Skeletal muscle tissue (tissue), 4 donors: Measurements from ENCODE around the gene DICER1. TPM values are rescaled to one million over a fixed set of nuclear protein-coding genes. Genes with fewer than 3 reads are reported as not detected.

Experiments
- H3K27ac ChIP-seq: one replicate; pipeline ENCODE4 v1.7.0; 2013; ENCODE audit warnings: mild to moderate bottlenecking, low read depth, low read length, inconsistent platforms
- H3K27me3 ChIP-seq, 3 donors: one replicate each; pipeline ENCODE4 v1.7.0; 2013; ENCODE audit warnings: low read length in 3 of 3; ENCODE audit not compliant: control insufficient read depth in 3 of 3, insufficient read depth in 3 of 3
- H3K36me3 ChIP-seq, 3 donors: one replicate each; pipeline ENCODE4 v1.7.0; 2013; ENCODE audit warnings: low read length in 3 of 3; ENCODE audit not compliant: control insufficient read depth in 3 of 3, insufficient read depth in 3 of 3
- H3K4me1 ChIP-seq, 3 donors: one replicate each; pipeline ENCODE4 v1.7.0; 2013; ENCODE audit warnings: low read length in 3 of 3, mild to moderate bottlenecking in 3 of 3; ENCODE audit not compliant: control insufficient read depth in 3 of 3, insufficient read depth in 3 of 3
- H3K4me3 ChIP-seq, 3 donors: one replicate each; pipeline ENCODE4 v1.7.0; 2013; ENCODE audit warnings: low read length in 3 of 3
- H3K9ac ChIP-seq, 3 donors: one replicate each; pipeline ENCODE4 v1.7.0; 2013; ENCODE audit warnings: low read length in 3 of 3, mild to moderate bottlenecking in 3 of 3, moderate library complexity in 2 of 3, low read depth in 1 of 3
- H3K9me3 ChIP-seq, 3 donors: one replicate each; pipeline ENCODE4 v1.7.0; 2013; ENCODE audit warnings: low read length in 3 of 3; ENCODE audit not compliant: control insufficient read depth in 3 of 3
- total RNA-seq: library from RNA; depleted of rRNA; stranded (reverse); fragments of >200 nt; gene quantifications from one replicate; pipeline ENCODE4 v1.2.3, GENCODE V29; 2014
- donor health status: Osteomylitis.

DICER1 gene
- total RNA-seq, 1 donor from 2014 or later: 107 TPM

GRCh38 chr14:95153866-95154265, 3.5 kb downstream of the DICER1 start:
- no peaks in the 10 kb centered on the region for H3K27me3 ChIP-seq
- H3K4me1 ChIP-seq: peaks cover 15 to 43% (median 36%) of the 10 kb centered on the region in 3 donors

GRCh38 chr14:95151561-95151960, 5.8 kb downstream of the DICER1 start:
- H3K4me1 ChIP-seq: peaks cover 9 to 41% (median 30%) of the 10 kb centered on the region in 3 donors
- no peak overlapping the region for H3K9ac ChIP-seq
- H3K27ac ChIP-seq: no peak overlapping the region
- H3K4me3 ChIP-seq: no peak overlapping the region
- no peaks in the 10 kb centered on the region for H3K36me3 ChIP-seq
- no peaks in the 10 kb centered on the region for H3K27me3 ChIP-seq
- H3K9me3 ChIP-seq: no peaks in the 10 kb centered on the region

More at GRCh38 chr14:95153866-95154265, 3.5 kb downstream of the DICER1 start:
- Histone ChIP-seq H3K9me3 (no peaks in the 10 kb centered on the region), H3K27ac (no peak overlapping the region), H3K4me3 (no peak overlapping the region), H3K36me3 (no peaks in the 10 kb centered on the region), H3K9ac (no peak overlapping the region)

GRCh38 chr14:95150910-95151309, 6.4 kb downstream of the DICER1 start:
- H3K9ac ChIP-seq: no peak overlapping the region
- no peaks in the 10 kb centered on the region for H3K36me3 ChIP-seq
- no peak overlapping the region for H3K27ac ChIP-seq
- H3K4me1 ChIP-seq: peaks cover 9 to 41% (median 25%) of the 10 kb centered on the region in 3 donors
- H3K4me3 ChIP-seq: peak overlapping the region in 1 of 3 donors; percentile 11
- no peaks in the 10 kb centered on the region for H3K9me3 ChIP-seq
- no peaks in the 10 kb centered on the region for H3K27me3 ChIP-seq

DNA sequence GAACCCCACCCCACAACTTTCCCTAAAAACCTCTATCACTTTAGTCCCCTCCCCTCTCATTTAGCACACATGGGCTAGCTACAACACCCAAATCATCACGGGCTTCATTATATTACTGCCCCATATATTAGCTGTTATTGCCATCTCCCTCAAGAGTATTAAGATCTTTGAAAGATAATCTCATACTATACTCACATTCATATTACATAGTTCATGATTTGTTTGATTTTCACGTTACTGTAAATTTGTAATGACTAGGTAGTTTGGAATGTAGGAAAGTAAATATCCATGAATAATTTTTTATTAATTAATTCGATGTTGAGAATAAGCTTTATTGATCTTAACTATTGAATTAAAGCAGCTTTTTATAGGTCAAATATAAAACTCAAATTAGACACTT, 7.9 kb downstream of the DICER1 start:
- Histone ChIP-seq H3K4me3 (no peak overlapping the region), H3K27me3 (no peaks in the 10 kb centered on the region), H3K9ac (no peak overlapping the region), H3K36me3 (no peaks in the 10 kb centered on the region), H3K4me1 (peaks cover 0 to 29% (median 18%) of the 10 kb centered on the region in 3 donors), H3K9me3 (peaks cover 0 to 3% (median 0%) of the 10 kb centered on the region in 3 donors), H3K27ac (no peak overlapping the region)

- no peak overlapping the region for H3K27ac ChIP-seq
These were observed 9.7 kb downstream of the DICER1 start for GRCh38 chr14:95147597-95147996.

GRCh38 chr14:95146079-95146771, 11.1 kb downstream of the DICER1 start:
- no peak overlapping the region for H3K27ac ChIP-seq

More at GRCh38 chr14:95147597-95147996, 9.7 kb downstream of the DICER1 start:
- Histone ChIP-seq H3K9me3 (peaks cover 0 to 3% (median 0%) of the 10 kb centered on the region in 3 donors), H3K27me3 (no peaks in the 10 kb centered on the region), H3K36me3 (no peaks in the 10 kb centered on the region), H3K9ac (no peak overlapping the region), H3K4me1 (peaks cover 0 to 27% (median 19%) of the 10 kb centered on the region in 3 donors), H3K4me3 (no peak overlapping the region)

DNA sequence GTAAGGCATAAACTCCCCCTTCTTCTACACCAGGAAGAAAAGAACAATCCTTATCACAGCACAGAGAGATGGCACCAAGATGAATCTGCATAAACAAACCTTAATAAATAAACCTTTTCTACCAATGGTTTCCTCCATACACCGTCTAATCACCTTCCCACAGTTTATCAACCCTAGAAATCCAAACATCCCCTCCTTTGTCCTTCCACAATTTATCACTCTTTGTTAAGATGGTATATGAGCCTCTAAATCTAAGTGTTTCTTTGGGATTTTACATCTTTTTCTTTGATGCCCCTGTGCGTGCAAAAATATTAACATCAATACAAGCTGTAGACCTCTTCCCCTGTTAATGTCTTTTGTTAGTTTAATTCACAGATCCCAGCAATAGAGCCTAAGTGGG, 12.5 kb downstream of the DICER1 start:
- no peak overlapping the region for H3K4me3 ChIP-seq
- no peak overlapping the region for H3K27ac ChIP-seq
- no peaks in the 10 kb centered on the region for H3K27me3 ChIP-seq
- no peaks in the 10 kb centered on the region for H3K36me3 ChIP-seq
- H3K9me3 ChIP-seq: peaks cover 0 to 3% (median 0%) of the 10 kb centered on the region in 3 donors
- peaks cover 0 to 22% (median 21%) of the 10 kb centered on the region in 3 donors for H3K4me1 ChIP-seq
- no peak overlapping the region for H3K9ac ChIP-seq

More at GRCh38 chr14:95146079-95146771, 11.1 kb downstream of the DICER1 start:
- H3K9ac ChIP-seq: no peak overlapping the region
- H3K36me3 ChIP-seq: no peaks in the 10 kb centered on the region
- H3K27me3 ChIP-seq: no peaks in the 10 kb centered on the region
- H3K4me1 ChIP-seq: peaks cover 0 to 21% (median 18%) of the 10 kb centered on the region in 3 donors
- H3K9me3 ChIP-seq: peaks cover 0 to 3% (median 0%) of the 10 kb centered on the region in 3 donors
- H3K4me3 ChIP-seq: no peak overlapping the region

DNA sequence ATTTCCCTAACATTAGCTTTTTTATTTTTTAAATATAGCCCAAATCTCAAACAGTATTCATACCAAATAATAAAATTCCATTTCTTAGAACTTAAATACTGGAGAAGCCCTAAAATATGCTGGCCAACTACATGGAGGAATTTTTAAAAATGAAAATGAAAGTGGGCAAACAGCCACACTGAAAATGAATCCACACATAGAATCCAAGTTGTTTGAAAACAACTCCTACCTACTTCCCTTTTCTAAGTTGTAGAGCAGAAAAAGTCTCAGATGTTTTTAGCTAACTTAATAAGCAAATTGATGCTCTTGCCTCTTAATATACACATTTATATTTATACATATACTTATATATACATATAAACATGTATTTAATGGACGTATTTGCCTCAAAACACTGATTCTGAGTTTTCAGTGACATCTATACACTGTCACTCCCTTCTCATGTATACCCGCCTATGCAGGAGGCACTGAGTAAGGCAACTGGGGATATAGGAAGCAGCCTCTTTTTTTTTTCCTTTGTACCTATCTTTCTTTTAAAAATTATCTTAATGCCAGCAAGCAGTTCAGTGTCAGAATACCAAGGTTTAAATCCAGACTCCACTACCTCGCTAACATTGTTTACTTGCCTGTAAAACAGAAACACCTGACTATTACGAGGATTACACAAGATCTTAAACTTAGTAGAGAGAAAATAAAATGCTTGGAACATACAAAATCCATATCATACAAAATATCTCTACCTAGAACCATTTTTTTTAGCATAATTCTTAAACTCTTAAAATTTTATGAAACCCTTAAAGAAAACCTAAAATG, 13.3 kb downstream of the DICER1 start:
- Histone ChIP-seq H3K4me3 (peak overlapping the region in 1 of 3 donors; percentile 27), H3K4me1 (peaks cover 0 to 18% (median 16%) of the 10 kb centered on the region in 3 donors), H3K9ac (no peak overlapping the region), H3K9me3 (peaks cover 0 to 3% (median 0%) of the 10 kb centered on the region in 3 donors), H3K27me3 (no peaks in the 10 kb centered on the region), H3K27ac (peak overlapping the region; percentile 30), H3K36me3 (no peaks in the 10 kb centered on the region)

DNA sequence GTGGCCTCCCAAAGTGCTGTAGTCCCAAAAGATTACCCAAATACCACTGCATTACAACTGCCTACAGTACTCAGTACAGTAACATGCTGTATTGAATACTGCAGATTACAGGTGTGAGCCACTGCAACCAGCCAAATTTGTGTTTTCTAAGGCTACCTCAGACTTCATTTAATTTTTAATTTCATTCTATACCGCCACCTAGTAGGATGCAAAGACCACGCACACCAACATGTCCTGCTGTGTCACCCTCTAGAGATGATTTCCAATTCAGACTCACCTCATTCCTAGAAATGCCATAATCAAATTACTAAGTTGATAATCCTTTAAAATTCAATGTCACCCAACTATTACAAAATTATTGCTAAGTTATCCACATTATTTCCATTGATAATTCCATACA, 15.1 kb downstream of the DICER1 start:
- Histone ChIP-seq H3K9ac (no peak overlapping the region), H3K27ac (no peak overlapping the region), H3K4me3 (no peak overlapping the region), H3K9me3 (peaks cover 0 to 3% (median 0%) of the 10 kb centered on the region in 3 donors), H3K4me1 (peaks cover 0 to 23% (median 11%) of the 10 kb centered on the region in 3 donors), H3K36me3 (no peaks in the 10 kb centered on the region), H3K27me3 (no peaks in the 10 kb centered on the region)

DNA sequence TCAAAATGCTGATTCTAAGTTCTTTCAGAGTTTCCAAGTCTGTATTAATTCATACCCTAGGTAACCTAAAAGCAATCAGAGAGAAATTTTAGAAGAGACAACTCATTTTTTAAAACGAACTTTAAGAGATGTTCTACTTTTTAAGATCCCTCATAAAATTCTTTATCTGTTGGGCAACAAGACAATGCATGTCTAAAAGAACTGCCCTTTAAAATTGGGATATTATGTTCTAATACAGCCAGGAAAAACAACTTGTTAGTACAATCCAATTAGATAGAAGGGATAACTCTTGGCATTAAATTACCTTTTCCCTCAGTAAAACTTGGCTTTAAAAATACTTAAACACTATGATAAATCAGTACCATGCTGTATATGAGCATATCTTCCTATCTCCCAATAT, 15.6 kb downstream of the DICER1 start:
- peaks cover 0 to 23% (median 11%) of the 10 kb centered on the region in 3 donors for H3K4me1 ChIP-seq
- no peaks in the 10 kb centered on the region for H3K27me3 ChIP-seq
- H3K36me3 ChIP-seq: no peaks in the 10 kb centered on the region
- peaks cover 0 to 3% (median 0%) of the 10 kb centered on the region in 3 donors for H3K9me3 ChIP-seq
- H3K27ac ChIP-seq: no peak overlapping the region
- H3K4me3 ChIP-seq: no peak overlapping the region
- no peak overlapping the region for H3K9ac ChIP-seq
